ENCODE measurements around the gene INAFM2. TPM values are rescaled to one million over a fixed set of nuclear protein-coding genes. Genes with fewer than 3 reads are reported as not detected.
A peak's percentile ranks its signal among the peaks of the same experiment; 100 is the strongest.

Gene INAFM2
- total and polyA plus RNA-seq, 9 of the 15 experiments (the other 6 are each of a cell fraction or from before 2014, with no cell fraction given) = 11.8 to 43.1 (median 27.2) TPM

GRCh38 chr15:40367686-40368611 is 44.5 kb downstream of the INAFM2 start (continued):
- TF ChIP-seq ZNF609 (CRISPR knock-in tag; IDR thresholded peaks at IDR 0.05; ENCODE audit: borderline replicate concordance) = no peak
- TF ChIP-seq ETV5 (CRISPR knock-in tag; IDR thresholded peaks at IDR 0.05; ENCODE audit: low read depth) = peak; percentile 83
- no peak for TF ChIP-seq FOXJ3 (CRISPR knock-in tag; IDR thresholded peaks at IDR 0.05)
- TF ChIP-seq PYGO2 (tag; IDR thresholded peaks at IDR 0.05) = no peak
- TF ChIP-seq NFXL1 (CRISPR knock-in tag; IDR thresholded peaks at IDR 0.05) = no peak
- no peak for TF ChIP-seq ELK3 (CRISPR knock-in tag; IDR thresholded peaks at IDR 0.05)
- no peak for TF ChIP-seq PHF21A (IDR thresholded peaks at IDR 0.05; ENCODE audit: borderline replicate concordance, low read depth)
- no peak; the same call in 1 of the 2 replicates for TF ChIP-seq FOSL1 (tag; conservative IDR thresholded peaks at IDR 0.05)
- 0 out of 2 replicates have a peak, but pooled peaks have one; percentile 46 for TF ChIP-seq ZBTB49 (CRISPR knock-in tag; IDR thresholded peaks at IDR 0.05; ENCODE audit: borderline replicate concordance)

All from K562 (cell line).